T-helper 1 cell treated with Interleukin-12 subunit alpha and Interleukin-12 subunit beta and Interleukin-4 antibody, amounts not matched to agents 30 ng/mL and 1 ng/mL, for 36 hours (primary cell): Measurements from ENCODE around the gene FCSK. TPM values are rescaled to one million over a fixed set of nuclear protein-coding genes. Genes with fewer than 3 reads are reported as not detected.
"Not testable (repeated sequence)": the region's sequence is repeated elsewhere in the genome, so short reads cannot be mapped to it uniquely, and the experiment has no call there.

Experiments used
- intact Hi-C: fragments of 100-400 bp; cut with micrococcal nuclease; formaldehyde crosslinking; loops from one replicate; pipeline ENCODE4 v1.15.1; 2024
- total RNA-seq: library from RNA; stranded (reverse); gene quantifications from 2 replicates; pipeline ENCODE4 v1.2.3, GENCODE V29; 2022

FCSK gene
- total RNA-seq = 22.5 and 24.4 TPM in 2 replicates

DNA sequence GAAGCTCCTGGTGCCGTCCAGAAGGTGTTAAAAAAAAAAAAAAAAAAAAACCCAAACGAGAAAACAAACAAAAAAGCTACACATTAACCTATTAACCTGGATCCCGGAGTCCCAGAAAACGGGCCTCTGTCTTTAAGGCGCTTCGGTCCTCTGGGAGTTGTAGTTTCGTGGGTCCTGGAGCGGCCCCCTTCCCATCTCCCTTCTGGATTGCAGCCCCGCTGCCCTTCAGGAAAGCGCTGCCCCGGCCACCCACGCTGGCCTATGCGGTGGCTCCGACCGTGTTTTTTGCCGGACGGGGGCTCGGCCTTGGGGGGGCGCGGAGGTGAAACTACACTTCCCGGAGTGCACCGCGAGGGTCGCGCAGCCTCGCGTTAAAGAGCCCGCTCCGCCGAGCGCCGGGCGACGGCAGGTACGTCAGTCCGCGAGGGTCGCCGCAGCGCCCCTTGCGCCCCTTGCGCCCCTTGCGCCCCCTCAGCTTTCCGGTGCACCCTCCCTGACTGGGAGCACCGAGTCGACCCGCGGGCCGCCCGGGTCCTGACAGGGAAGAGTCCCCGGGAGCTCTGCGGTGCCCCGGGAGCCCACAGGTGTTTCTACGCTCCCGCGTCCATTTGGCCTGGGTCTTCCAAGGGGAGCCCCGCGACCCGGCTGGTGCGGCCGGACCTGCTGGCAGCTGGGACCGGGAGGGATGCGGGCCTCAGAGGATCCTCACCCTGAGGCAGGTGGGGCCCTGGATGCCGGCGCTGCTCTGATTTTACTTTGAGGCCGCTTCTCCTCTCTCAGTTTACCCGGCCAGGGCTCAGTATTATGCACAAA, at the start of gene FCSK:
TSS of gene FCSK (plus strand) at position 374 of the 813 bp plus-strand sequence. CDS start 8,596 bp downstream, outside the sequence.
- intact Hi-C loops = loop anchor here (1.0 kb wide), 8 partner anchors 15 to 347 kb away; partner anchors contain the start of genes COG4, DDX19A, SF3B3 and ST3GAL2

- intact Hi-C loops = not testable (repeated sequence)
These were observed 48.3 kb upstream of the FCSK start for GRCh38 chr16:70406104-70406503.

- intact Hi-C loops = no loop called here
These were observed 46.6 kb upstream of the FCSK start for GRCh38 chr16:70407811-70408274.

DNA sequence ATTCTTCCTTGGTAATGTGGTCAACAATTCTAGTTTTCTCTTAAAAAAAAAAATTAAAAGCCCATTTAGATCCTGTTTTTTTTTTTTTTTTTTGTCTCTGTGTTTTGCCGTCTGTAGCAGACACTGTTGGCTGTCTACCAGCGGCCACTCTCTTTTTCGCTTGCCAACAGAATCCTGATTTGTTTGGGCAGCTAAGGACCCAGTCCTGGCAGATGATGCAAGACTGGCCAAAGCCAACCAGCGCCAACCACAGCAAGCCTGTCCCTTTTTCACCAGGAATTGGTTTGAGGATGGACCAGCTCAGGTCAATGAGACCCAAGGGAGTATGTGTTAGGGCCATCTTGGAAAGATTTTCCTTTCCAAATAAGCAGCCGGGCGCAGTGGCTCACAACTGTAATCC, 43.7 kb upstream of the FCSK start:
- intact Hi-C loops = no loop called here

GRCh38 chr16:70412385-70412784, 42.0 kb upstream of the FCSK start:
- intact Hi-C loops = no loop called here

GRCh38 chr16:70413572-70413971, 40.8 kb upstream of the FCSK start:
- intact Hi-C loops = not testable (repeated sequence)

- intact Hi-C loops = no loop called here
These were observed 37.4 kb upstream of the FCSK start for GRCh38 chr16:70416748-70417616.

GRCh38 chr16:70417661-70418060, 36.7 kb upstream of the FCSK start:
- intact Hi-C loops = no loop called here

DNA sequence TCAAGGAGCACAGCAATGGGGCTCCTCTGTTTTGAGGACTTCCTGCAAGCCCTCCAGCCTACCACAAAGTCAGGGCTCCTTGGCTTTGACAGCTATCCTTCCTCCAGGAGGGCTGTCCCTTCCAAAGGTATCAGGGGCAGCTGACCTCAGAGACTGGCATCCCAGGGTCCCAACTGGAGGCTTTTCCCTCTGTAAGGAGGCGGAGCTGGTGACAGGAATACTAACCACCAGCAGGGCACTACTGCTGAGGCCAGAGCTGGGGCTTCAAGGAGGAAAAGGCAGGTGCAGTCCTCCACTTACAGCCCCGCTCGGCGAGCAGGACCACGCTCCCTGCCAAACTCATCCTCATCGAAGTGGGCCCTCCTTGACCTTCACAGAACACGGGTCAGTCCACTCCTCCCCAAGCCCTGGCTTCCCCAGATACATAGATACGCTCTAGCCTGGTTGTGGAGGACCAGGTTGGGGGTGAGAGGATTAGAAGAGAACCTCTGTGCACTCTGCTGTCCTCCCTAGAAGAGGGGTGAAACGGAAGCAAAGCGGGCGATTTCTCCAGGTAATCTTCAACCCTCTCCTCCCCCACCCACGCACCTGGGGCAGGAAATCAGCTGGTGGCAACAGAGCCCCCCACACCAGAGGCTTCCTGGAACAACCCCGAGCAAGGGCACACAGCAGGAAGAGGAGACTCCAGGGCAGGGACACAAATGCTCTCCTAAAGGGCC, 36.0 kb upstream of the FCSK start:
- intact Hi-C loops = no loop called here

GRCh38 chr16:70418993-70419318, 35.4 kb upstream of the FCSK start:
- intact Hi-C loops = loop anchor here (1.0 kb wide), 1 partner anchor 11 kb away; no protein-coding TSS in a partner anchor

- intact Hi-C loops = loop anchor here (1.0 kb wide), 1 partner anchor 11 kb away; no protein-coding TSS in a partner anchor
These were observed 34.7 kb upstream of the FCSK start for GRCh38 chr16:70419384-70420327.

- intact Hi-C loops = no loop called here
These were observed 33.4 kb upstream of the FCSK start for GRCh38 chr16:70421014-70421413.

DNA sequence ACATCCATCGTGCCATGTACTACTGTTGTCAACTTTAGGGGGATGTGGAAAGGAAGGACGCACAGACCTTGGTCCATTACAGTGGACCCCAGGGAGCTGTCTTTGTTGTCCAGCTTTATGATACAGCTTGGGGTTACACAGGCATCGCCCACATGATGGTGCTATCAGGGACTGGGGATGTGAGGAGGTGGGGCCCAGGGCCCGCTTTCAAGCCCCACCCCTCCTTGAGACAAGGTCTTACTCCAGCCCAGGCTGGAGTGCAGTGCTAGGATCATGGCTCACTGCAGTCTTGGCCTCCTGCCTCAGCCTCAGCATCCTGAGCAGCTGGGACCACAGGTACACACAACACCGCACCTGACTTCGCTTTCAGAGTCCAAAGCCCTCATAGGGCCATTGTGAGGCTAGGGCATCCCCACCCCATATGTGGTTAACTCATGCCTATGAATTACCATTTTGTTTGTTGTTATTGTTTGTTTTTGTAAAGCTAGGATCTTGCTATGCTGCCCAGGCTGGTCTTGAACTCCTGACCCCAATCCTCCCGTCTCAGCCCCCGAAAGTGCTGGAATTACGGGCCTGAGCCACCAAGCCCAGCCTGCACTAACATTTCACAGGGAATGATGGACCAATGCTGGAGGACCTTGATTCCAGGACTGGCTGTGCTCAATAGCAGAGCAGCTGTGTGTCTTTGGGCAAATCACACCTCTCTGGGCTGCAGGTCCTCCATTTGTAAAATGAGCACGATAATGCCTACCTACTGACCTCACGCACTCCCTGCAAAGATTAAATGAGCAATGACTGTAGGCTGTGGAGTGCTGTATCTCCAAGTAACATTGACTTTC, 32.7 kb upstream of the FCSK start:
- intact Hi-C loops = no loop called here

DNA sequence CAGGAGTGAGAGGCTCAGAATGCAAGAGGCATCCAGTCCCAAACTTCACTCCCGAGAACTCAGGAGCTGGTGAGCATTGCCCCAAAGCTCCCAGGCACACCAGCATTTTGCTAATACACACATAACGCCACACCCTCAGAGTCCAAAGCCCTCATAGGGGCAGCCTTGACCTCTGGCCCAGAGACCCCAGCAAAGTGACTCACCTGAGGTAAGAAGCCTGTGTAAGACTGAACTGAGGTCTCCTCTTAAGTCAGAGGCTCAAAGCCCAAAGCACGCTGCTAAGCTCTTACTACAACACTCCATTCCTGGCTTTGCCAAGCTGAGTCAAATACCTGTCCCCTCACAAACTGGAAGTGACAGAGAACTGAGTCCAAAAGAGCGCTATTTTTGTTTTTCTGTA, 31.9 kb upstream of the FCSK start:
- intact Hi-C loops = no loop called here

DNA sequence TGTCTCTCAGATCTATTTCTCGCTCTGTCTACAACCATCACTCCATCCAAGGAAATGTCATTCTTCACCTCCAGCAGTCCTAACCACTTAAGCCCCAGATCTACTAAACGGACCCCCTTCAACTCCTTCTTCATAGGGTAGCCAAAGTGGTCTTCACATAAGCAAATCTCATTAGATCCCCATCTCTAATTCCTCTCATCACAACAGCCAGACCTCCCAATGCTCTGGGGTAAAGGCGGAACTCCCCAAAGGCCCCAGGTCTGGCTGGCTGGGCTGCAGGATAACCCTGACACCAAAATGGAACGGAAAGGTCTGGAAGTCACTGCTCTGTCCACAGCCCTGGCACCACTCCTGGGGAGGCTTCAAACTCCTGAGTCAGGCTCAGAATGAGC, 26.6 kb upstream of the FCSK start:
- intact Hi-C loops = loop anchor here (1.0 to 2.0 kb wide), 2 partner anchors 46 to 81 kb away; partner anchors contain the start of gene DDX19A

- intact Hi-C loops = loop anchor here (1.0 to 2.0 kb wide), 2 partner anchors 47 to 82 kb away; partner anchors contain the start of gene DDX19A
These were observed 26.0 kb upstream of the FCSK start for GRCh38 chr16:70428178-70428998.

GRCh38 chr16:70429888-70430666, 24.3 kb upstream of the FCSK start:
- intact Hi-C loops = loop anchor here (1.0 to 2.0 kb wide), 4 partner anchors 11 to 93 kb away; partner anchors contain the start of genes COG4, DDX19A and SF3B3
